Transverse colon (tissue), 3 donors: Measurements from ENCODE around the gene MYL4.

Experiments used
- POLR2A ChIP-seq: fragments of 450-650 bp; IDR thresholded peaks from one replicate; pipeline ENCODE4 v1.6.1; 2016; ENCODE audit warnings: antibody characterized with exemption, mild to moderate bottlenecking, moderate library complexity
- TF ChIP-seq, protein P1 (sequence below), 5 experiments: fragments of 200-600 bp in 3 of 5; fragments of 450-650 bp in 2 of 5; sonication (generic) in 3 of 5; IDR thresholded peaks; 1 replicate in 2 of 5; 2 replicates in 3 of 5; pipeline ENCODE4 v1.5.1; 2016 to 2017; ENCODE audit warnings: antibody characterized with exemption in 5 of 5, inconsistent platforms in 3 of 5, mild to moderate bottlenecking in 2 of 5, moderate library complexity in 1 of 5

DNA sequence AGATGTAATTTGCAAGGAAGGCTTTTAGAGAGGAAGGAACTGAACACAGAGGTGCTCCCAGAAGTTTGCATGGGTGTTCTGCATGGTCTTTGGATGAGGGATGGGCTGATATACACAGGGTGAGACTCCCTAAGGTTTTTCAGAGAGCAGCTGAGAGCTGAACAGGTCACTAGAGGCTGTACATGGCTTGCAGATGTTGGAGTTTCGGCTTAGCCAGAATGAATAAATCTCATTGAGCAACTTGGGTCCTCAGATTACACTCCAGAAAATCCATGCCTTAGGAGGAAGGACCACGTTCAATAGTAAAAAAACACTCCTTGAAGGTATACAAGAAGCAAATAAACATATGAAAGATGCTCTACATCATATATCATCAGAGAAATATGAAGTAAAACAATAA, 37.0 kb downstream of the MYL4 start:
- TF ChIP-seq, protein P1, sequence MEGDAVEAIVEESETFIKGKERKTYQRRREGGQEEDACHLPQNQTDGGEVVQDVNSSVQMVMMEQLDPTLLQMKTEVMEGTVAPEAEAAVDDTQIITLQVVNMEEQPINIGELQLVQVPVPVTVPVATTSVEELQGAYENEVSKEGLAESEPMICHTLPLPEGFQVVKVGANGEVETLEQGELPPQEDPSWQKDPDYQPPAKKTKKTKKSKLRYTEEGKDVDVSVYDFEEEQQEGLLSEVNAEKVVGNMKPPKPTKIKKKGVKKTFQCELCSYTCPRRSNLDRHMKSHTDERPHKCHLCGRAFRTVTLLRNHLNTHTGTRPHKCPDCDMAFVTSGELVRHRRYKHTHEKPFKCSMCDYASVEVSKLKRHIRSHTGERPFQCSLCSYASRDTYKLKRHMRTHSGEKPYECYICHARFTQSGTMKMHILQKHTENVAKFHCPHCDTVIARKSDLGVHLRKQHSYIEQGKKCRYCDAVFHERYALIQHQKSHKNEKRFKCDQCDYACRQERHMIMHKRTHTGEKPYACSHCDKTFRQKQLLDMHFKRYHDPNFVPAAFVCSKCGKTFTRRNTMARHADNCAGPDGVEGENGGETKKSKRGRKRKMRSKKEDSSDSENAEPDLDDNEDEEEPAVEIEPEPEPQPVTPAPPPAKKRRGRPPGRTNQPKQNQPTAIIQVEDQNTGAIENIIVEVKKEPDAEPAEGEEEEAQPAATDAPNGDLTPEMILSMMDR (IDR thresholded peaks at IDR 0.05): no peak
- TF ChIP-seq POLR2A: no peak
